ENCODE results near the gene FBXO38.

DNA sequence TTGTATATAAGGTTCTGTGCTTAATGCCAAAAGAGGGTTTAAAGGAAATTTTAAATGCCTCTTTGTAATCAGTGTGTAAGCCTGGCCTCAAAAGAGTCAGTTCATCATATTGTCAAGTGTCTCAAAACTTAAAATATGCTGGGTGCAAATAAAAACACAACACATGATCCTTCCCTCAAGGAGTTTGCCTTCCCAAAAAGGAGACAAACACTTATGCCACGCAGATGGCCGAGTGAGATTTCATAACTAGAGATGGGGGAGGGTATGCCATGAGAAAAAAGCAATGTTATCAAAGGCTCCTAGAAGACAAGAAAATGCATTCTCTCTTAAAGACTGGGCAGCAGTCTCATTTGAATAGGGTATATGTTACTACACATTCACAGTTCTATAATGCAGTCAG, 55.2 kb downstream of the FBXO38 start:
- TF ChIP-seq TAF1 (IDR thresholded peaks at IDR 0.05; ENCODE audit: low read depth) (no peak), CEBPB (IDR thresholded peaks at IDR 0.05) (no peak), TCF12 (IDR thresholded peaks at IDR 0.05; ENCODE audit: low read depth) (no peak), TEAD4 (IDR thresholded peaks at IDR 0.05) (no peak), EP300 (IDR thresholded peaks at IDR 0.05; ENCODE audit: borderline replicate concordance) (no peak), EGR1 (IDR thresholded peaks at IDR 0.05) (no peak), YY1 (IDR thresholded peaks at IDR 0.05; ENCODE audit: low read depth) (no peak)
- TF ChIP-seq, protein P1, sequence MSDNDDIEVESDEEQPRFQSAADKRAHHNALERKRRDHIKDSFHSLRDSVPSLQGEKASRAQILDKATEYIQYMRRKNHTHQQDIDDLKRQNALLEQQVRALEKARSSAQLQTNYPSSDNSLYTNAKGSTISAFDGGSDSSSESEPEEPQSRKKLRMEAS (IDR thresholded peaks at IDR 0.05) = no peak
- TF ChIP-seq, protein P2, sequence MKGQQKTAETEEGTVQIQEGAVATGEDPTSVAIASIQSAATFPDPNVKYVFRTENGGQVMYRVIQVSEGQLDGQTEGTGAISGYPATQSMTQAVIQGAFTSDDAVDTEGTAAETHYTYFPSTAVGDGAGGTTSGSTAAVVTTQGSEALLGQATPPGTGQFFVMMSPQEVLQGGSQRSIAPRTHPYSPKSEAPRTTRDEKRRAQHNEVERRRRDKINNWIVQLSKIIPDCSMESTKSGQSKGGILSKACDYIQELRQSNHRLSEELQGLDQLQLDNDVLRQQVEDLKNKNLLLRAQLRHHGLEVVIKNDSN (IDR thresholded peaks at IDR 0.05) = no peak
- TF ChIP-seq, protein P3, sequence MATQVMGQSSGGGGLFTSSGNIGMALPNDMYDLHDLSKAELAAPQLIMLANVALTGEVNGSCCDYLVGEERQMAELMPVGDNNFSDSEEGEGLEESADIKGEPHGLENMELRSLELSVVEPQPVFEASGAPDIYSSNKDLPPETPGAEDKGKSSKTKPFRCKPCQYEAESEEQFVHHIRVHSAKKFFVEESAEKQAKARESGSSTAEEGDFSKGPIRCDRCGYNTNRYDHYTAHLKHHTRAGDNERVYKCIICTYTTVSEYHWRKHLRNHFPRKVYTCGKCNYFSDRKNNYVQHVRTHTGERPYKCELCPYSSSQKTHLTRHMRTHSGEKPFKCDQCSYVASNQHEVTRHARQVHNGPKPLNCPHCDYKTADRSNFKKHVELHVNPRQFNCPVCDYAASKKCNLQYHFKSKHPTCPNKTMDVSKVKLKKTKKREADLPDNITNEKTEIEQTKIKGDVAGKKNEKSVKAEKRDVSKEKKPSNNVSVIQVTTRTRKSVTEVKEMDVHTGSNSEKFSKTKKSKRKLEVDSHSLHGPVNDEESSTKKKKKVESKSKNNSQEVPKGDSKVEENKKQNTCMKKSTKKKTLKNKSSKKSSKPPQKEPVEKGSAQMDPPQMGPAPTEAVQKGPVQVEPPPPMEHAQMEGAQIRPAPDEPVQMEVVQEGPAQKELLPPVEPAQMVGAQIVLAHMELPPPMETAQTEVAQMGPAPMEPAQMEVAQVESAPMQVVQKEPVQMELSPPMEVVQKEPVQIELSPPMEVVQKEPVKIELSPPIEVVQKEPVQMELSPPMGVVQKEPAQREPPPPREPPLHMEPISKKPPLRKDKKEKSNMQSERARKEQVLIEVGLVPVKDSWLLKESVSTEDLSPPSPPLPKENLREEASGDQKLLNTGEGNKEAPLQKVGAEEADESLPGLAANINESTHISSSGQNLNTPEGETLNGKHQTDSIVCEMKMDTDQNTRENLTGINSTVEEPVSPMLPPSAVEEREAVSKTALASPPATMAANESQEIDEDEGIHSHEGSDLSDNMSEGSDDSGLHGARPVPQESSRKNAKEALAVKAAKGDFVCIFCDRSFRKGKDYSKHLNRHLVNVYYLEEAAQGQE (IDR thresholded peaks at IDR 0.05; ENCODE audit: low read depth) = no peak

Measured in Ishikawa (cell line).